Measurements from ENCODE around the gene FBXO38. TPM values are rescaled to one million over a fixed set of nuclear protein-coding genes. Genes with fewer than 3 reads are reported as not detected.

FBXO38 gene
- total and polyA plus RNA-seq, 9 of the 15 experiments (the other 6 are each of a cell fraction or from before 2014, with no cell fraction given) = 7.4 to 39.4 (median 29.3) TPM

DNA sequence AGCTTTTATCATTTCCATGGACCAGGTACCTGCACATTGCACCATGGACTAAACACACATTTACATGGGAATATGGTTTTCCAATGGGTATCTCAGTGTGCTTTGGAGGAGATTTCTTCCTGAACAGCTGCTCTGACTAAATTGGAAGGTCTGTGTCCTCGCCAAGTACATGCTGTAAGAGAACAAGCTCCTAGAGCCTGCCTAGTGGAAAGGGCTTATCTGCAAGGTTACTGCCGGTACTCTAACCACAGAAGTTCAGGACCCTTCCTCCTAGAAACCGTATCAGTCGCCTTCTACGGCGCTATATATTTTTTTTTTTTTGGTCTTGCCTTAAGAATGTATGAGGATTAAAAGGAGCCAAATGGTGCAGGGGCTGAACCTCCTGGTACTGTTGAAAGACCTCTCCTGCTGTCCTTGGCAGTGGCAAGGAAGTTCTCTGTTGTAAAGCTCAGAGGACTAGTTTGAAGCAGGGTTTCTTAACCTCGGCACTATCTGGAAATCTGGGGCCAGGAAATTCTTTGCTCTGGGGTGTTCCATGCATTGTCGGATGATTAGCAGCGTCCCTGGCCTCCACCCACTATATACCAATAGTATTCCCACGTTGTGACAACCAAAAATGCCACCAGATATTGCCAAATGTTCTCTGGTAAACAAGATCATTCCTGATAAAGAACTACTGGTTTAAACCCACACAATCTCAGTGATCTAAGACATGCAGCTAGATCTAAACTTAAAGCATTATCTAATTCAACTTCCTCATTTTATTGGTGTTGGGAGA lies 107.4 kb downstream of the FBXO38 start (continued):
- TF ChIP-seq, protein P1, sequence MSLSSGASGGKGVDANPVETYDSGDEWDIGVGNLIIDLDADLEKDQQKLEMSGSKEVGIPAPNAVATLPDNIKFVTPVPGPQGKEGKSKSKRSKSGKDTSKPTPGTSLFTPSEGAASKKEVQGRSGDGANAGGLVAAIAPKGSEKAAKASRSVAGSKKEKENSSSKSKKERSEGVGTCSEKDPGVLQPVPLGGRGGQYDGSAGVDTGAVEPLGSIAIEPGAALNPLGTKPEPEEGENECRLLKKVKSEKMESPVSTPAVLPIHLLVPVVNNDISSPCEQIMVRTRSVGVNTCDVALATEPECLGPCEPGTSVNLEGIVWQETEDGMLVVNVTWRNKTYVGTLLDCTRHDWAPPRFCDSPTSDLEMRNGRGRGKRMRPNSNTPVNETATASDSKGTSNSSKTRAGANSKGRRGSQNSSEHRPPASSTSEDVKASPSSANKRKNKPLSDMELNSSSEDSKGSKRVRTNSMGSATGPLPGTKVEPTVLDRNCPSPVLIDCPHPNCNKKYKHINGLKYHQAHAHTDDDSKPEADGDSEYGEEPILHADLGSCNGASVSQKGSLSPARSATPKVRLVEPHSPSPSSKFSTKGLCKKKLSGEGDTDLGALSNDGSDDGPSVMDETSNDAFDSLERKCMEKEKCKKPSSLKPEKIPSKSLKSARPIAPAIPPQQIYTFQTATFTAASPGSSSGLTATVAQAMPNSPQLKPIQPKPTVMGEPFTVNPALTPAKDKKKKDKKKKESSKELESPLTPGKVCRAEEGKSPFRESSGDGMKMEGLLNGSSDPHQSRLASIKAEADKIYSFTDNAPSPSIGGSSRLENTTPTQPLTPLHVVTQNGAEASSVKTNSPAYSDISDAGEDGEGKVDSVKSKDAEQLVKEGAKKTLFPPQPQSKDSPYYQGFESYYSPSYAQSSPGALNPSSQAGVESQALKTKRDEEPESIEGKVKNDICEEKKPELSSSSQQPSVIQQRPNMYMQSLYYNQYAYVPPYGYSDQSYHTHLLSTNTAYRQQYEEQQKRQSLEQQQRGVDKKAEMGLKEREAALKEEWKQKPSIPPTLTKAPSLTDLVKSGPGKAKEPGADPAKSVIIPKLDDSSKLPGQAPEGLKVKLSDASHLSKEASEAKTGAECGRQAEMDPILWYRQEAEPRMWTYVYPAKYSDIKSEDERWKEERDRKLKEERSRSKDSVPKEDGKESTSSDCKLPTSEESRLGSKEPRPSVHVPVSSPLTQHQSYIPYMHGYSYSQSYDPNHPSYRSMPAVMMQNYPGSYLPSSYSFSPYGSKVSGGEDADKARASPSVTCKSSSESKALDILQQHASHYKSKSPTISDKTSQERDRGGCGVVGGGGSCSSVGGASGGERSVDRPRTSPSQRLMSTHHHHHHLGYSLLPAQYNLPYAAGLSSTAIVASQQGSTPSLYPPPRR (CRISPR knock-in tag; IDR thresholded peaks at IDR 0.05; ENCODE audit: borderline replicate concordance) = no peak
- TF ChIP-seq HMGN3 (IDR thresholded peaks at IDR 0.05; ENCODE audit: borderline replicate concordance, extremely low read depth, insufficient read length, low read depth, low read length) (no peak), SMARCA4 (IDR thresholded peaks at IDR 0.05) (peak; percentile 52; the same call in 1 of the 2 replicates), SIN3A (IDR thresholded peaks at IDR 0.05; ENCODE audit: borderline replicate concordance in 2 of 2, control insufficient read depth in 1 of 2, low read depth in 2 of 2, low read length in 2 of 2) (no peak), CHD4 (IDR thresholded peaks at IDR 0.05; ENCODE audit: insufficient read depth, insufficient replicate concordance, low read depth, low read length, poor library complexity, severe bottlenecking) (no peak), CBFA2T2 (conservative IDR thresholded peaks at IDR 0.05) (peak; percentile 40; the same call in 1 of the 2 replicates), ARID1B (IDR thresholded peaks at IDR 0.05) (0 out of 2 replicates have a peak, but pooled peaks have one; percentile 36), ARNT (IDR thresholded peaks at IDR 0.05) (no peak), PCBP1 (IDR thresholded peaks at IDR 0.05; ENCODE audit: low read depth, low read length, poor library complexity, severe bottlenecking) (no peak), ZEB2 (IDR thresholded peaks at IDR 0.05) (no peak), PHF21A (IDR thresholded peaks at IDR 0.05; ENCODE audit: borderline replicate concordance, low read depth) (no peak), ZNF668 (CRISPR knock-in tag; IDR thresholded peaks at IDR 0.05) (no peak), SIRT6 (IDR thresholded peaks at IDR 0.05; ENCODE audit: low read depth, low read length) (no peak), PTBP1 (IDR thresholded peaks at IDR 0.05; ENCODE audit: low read depth, low read length) (no peak), BRF1 (IDR thresholded peaks at IDR 0.05; ENCODE audit: borderline replicate concordance, extremely low read depth, insufficient read length) (no peak)
- TF ChIP-seq, protein P2, sequence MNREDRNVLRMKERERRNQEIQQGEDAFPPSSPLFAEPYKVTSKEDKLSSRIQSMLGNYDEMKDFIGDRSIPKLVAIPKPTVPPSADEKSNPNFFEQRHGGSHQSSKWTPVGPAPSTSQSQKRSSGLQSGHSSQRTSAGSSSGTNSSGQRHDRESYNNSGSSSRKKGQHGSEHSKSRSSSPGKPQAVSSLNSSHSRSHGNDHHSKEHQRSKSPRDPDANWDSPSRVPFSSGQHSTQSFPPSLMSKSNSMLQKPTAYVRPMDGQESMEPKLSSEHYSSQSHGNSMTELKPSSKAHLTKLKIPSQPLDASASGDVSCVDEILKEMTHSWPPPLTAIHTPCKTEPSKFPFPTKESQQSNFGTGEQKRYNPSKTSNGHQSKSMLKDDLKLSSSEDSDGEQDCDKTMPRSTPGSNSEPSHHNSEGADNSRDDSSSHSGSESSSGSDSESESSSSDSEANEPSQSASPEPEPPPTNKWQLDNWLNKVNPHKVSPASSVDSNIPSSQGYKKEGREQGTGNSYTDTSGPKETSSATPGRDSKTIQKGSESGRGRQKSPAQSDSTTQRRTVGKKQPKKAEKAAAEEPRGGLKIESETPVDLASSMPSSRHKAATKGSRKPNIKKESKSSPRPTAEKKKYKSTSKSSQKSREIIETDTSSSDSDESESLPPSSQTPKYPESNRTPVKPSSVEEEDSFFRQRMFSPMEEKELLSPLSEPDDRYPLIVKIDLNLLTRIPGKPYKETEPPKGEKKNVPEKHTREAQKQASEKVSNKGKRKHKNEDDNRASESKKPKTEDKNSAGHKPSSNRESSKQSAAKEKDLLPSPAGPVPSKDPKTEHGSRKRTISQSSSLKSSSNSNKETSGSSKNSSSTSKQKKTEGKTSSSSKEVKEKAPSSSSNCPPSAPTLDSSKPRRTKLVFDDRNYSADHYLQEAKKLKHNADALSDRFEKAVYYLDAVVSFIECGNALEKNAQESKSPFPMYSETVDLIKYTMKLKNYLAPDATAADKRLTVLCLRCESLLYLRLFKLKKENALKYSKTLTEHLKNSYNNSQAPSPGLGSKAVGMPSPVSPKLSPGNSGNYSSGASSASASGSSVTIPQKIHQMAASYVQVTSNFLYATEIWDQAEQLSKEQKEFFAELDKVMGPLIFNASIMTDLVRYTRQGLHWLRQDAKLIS (CRISPR knock-in tag; IDR thresholded peaks at IDR 0.05) = no peak
- TF ChIP-seq, protein P3, sequence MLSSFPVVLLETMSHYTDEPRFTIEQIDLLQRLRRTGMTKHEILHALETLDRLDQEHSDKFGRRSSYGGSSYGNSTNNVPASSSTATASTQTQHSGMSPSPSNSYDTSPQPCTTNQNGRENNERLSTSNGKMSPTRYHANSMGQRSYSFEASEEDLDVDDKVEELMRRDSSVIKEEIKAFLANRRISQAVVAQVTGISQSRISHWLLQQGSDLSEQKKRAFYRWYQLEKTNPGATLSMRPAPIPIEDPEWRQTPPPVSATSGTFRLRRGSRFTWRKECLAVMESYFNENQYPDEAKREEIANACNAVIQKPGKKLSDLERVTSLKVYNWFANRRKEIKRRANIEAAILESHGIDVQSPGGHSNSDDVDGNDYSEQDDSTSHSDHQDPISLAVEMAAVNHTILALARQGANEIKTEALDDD (IDR thresholded peaks at IDR 0.05) = peak; percentile 84

Measured in K562 (cell line).